ENCODE data around the gene CXXC4.

CXXC4 gene

DNA sequence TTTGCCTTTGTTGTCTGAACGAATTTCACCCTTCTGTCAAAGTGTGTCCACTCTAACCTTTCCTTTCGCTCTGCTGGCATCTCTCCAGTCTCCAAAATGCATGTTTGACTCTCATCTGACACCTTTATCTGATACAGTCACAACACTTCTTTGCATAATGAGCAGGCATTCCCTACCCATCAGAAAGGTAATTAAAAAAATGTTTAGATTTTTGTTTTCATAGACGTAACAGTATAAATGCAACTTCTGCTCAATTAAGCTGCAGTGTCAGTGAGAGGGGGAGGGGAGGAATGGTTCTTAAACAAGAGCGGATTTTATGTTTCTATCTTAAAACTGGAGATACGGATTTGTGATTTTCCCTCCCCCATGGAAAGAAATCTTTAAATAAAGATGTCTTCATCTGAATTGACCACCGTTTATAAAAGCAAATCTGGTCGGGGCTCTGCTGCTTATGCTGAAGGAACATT is 70.2 kb downstream of the CXXC4 start:
- in situ Hi-C loops (cut with HindIII; ENCODE audit: low sequenced_read_pairs), result no loop called here

- in situ Hi-C loops (cut with HindIII; ENCODE audit: low sequenced_read_pairs), result no loop called here
These were observed 73.1 kb downstream of the CXXC4 start for GRCh38 chr4:104421566-104421965.

GRCh38 chr4:104420766-104421165 is 73.9 kb downstream of the CXXC4 start:
- in situ Hi-C loops (cut with HindIII; ENCODE audit: low sequenced_read_pairs), result no loop called here
